HG02763 (cell line): ENCODE results near the gene SLC10A6.
"Not testable (repeated sequence)": the region's sequence is repeated elsewhere in the genome, so short reads cannot be mapped to it uniquely, and the experiment has no call there.

Experiments used
- ATAC-seq: cut with Tn5 transposase; IDR thresholded peaks from one replicate; pipeline ENCODE4 v1.9.1; 2021; ENCODE audit warnings: mild to moderate bottlenecking, moderate library complexity; ENCODE audit not compliant: unreplicated experiment

The SLC10A6 gene

GRCh38 chr4:86848732-86849619 lies at the start of gene SLC10A6:
SLC10A6 (minus strand) TSS chr4:86849384; CDS start chr4:86849115, 269 bp downstream.
- ATAC-seq, result no peak

- no peak for ATAC-seq
Observed at GRCh38 chr4:86898562-86898961, 49.4 kb upstream of the SLC10A6 start.

- no peak for ATAC-seq
Observed at GRCh38 chr4:86896596-86896995, 47.4 kb upstream of the SLC10A6 start.

GRCh38 chr4:86895692-86896488 lies 46.7 kb upstream of the SLC10A6 start:
- ATAC-seq, result no peak

- ATAC-seq, result no peak
Observed at GRCh38 chr4:86894455-86894854, 45.3 kb upstream of the SLC10A6 start.

GRCh38 chr4:86893136-86893535 lies 44.0 kb upstream of the SLC10A6 start:
- no peak for ATAC-seq

- no peak for ATAC-seq
Observed at GRCh38 chr4:86892636-86892960, 43.4 kb upstream of the SLC10A6 start.

- peak; percentile 39 for ATAC-seq
Observed at GRCh38 chr4:86891762-86892635, 42.8 kb upstream of the SLC10A6 start, which contains the start of gene C4orf36. C4orf36 (minus strand) TSS chr4:86892422; CDS start chr4:86891520, 902 bp downstream.

- ATAC-seq, result no peak
Observed at GRCh38 chr4:86890790-86891189, 41.6 kb upstream of the SLC10A6 start.

- ATAC-seq, result no peak
Observed at GRCh38 chr4:86879641-86880040, 30.5 kb upstream of the SLC10A6 start.

GRCh38 chr4:86878640-86879039 lies 29.5 kb upstream of the SLC10A6 start:
- no peak for ATAC-seq

- ATAC-seq, result no peak
Observed at GRCh38 chr4:86876894-86877685, 27.9 kb upstream of the SLC10A6 start.

GRCh38 chr4:86875436-86875835 lies 26.3 kb upstream of the SLC10A6 start:
- not testable (repeated sequence) for ATAC-seq

- no peak for ATAC-seq
Observed at GRCh38 chr4:86872135-86872534, 23.0 kb upstream of the SLC10A6 start.

GRCh38 chr4:86870442-86871069 lies 21.4 kb upstream of the SLC10A6 start:
- no peak for ATAC-seq

- no peak for ATAC-seq
Observed at GRCh38 chr4:86857341-86858052, 8.3 kb upstream of the SLC10A6 start.

- ATAC-seq, result no peak
Observed at GRCh38 chr4:86856896-86857295, 7.7 kb upstream of the SLC10A6 start.

GRCh38 chr4:86855572-86855971 lies 6.4 kb upstream of the SLC10A6 start:
- ATAC-seq, result no peak

- ATAC-seq, result no peak
Observed at GRCh38 chr4:86853209-86853608, 4.0 kb upstream of the SLC10A6 start.
